Stimulated activated CD4-positive, alpha-beta T cell treated with anti-CD3 and anti-CD28 coated beads, Interleukin-1b, Interleukin-23, amount 100 ng/mL, for 48 hours (primary cell): ENCODE results near the gene SIT1.
A peak's percentile ranks its signal among the peaks of the same experiment; 100 is the strongest.
"Not testable (repeated sequence)": the region's sequence is repeated elsewhere in the genome, so short reads cannot be mapped to it uniquely, and the experiment has no call there.

Experiments used
- DNase-seq: peaks from one replicate; pipeline ENCODE4 v3.0.0-alpha.2; 2020

Gene SIT1

GRCh38 chr9:35635730-35636129 lies 15.0 kb downstream of the SIT1 start:
- DNase-seq: no peak

DNA sequence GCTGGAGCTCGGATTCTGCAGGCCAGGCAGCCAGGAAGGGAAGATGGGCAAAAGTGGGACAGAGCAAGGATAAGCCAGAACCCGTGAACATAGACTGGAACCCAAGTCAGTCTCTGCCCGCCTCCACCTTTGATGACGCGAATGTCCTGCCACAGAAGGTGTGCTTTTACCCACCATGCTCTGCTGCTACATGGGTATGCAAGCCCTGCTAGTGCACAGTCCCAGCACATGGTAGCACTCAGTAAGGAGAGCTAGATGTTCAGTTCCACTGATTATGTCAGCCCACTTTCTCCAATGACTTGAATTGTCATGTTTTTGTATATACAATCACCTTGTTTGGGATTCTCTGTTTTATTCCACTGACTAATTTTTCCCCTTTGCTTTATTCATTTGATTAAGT lies 21.1 kb downstream of the SIT1 start:
- DNase-seq: no peak

DNA sequence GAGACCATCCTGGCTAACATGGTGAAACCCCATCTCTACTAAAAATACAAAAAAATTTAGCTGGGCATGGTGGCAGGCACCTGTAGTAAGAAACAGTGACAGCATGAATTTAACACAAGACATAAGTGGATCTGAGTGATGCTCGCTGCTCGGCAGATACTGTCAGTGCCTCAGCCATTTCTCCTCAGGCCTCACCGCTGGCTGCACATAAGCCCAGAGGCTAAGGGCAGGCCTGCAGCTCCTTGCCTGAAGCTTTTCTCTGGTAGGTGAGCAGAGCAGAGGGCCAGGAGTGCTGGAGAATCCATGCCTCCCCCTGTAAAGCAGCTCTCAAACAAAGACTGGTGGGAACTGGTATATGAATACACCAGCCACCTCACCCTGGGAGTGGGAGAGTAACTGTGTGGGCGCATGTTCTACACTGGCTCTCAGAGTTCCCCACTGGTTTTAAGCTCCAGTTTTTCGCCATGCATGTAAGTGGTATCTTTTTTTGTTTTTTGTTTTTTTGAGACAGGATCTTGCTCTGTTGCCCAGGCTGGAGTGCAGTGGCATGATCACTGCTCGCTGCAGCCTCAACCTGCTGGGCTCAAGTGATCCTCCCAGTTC lies 22.2 kb downstream of the SIT1 start:
- DNase-seq: no peak

DNA sequence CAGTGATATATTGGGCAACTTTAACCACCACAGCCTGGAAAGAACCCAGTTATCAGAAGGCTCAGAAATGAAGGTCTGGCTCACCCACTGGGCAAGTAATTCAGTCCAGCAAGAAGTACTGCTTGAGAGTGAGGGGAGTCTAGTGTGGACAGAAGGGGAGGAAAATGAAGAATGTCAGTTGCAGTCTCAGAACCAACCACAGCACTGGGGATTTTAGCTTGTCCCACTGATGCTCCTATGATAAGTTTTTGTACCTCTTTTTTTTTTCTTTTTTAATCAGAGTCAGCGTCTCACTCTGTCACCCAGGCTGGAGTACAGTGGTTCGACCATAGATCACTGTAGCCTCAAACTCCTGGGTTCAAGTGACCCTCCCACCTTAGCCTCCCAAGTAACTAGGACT lies 23.2 kb downstream of the SIT1 start:
- DNase-seq: no peak

- no peak for DNase-seq
Measured at GRCh38 chr9:35619800-35620158, 31.0 kb downstream of the SIT1 start.

DNA sequence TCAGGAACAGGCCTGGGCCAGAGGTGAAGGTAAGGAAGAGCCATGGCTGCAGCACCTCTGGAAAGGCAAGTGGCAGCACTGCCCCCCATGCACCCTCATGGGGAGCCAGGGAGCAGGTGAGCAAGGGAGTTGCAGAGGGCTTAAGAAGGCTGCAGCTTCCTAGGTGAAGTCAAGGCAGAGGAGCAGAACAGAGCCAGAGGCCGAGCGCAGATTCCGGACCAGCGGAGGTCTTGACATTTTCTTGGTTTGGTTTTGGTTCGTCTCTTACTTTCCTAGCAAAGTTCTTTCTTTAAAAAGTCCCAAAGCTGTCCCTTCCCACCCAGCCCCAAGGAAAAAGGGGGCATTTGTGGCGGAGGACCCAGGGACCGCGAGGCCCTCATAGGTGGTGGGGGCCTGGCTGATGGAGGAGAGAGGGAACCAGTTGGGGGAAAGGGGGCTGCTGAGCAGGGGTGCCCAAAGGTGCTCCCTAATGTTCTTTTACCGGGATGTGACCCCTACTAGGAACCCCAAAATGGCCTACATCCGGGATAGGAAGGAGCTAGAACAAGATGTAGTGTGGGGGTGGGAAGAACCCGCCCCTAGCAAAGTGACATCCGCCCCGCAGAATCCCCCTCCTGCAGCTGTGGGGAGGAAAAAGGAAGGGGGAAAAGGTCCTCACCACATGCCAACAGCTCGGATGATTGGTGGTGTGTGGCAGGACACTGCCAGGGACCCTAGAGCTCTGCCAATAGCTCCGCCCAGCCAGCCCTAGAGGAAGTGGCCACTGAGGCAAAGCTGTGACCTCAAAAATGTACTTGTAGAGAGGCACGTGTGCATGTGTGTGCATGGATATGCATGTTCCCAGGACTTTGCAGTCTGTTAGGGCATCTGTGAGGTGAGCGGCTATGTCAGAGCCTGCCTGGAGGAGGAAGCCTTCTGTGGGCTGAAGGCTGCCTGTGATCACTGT lies 31.6 kb downstream of the SIT1 start:
- DNase-seq: peak; percentile 52

- no peak for DNase-seq
Measured at GRCh38 chr9:35618325-35618727, 32.4 kb downstream of the SIT1 start, which contains the start of gene CD72. CD72 (minus strand) TSS chr9:35618413; CDS start chr9:35618303, 110 bp downstream.

GRCh38 chr9:35617548-35617947 lies 33.2 kb downstream of the SIT1 start:
- no peak for DNase-seq

DNA sequence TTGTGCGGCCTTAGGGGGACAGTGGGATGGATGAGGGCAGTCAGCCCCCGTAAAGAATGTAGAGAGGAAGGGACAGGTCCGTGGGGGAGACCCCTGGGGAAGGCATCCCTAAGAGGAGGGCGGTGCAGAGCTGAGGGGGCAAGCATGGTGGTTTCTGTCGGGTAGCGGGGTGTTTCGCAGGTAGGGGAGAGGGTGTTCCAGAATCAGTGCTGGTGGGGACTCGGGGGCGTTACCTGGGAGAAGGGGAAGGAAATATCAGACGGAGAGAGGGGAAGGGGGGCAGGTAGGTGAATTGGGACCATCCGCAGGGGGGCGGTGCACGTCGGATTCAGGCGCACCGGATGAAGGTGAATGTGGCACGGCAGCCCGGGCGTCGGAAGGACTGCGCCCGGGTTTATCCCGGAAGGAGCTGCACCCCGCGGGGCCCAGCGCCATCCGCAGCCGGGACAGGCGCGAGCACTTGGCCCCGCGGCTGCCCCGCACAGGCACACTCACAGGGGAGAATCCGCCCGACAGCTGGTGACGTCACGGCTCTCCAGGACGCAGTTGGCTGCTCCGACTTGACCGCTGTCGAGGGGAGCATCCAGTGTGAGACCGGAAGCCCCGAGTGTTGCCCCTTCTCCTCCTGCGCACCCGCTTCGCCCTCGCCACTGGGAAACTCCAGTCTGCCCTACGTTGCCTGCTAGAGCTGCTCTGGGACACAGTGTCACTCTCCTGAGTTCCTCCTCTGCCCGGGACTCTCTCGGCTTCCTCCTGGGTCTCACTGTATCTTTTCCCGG lies 33.9 kb downstream of the SIT1 start:
- peak; percentile 61 for DNase-seq

GRCh38 chr9:35615981-35616680 lies 34.6 kb downstream of the SIT1 start:
- DNase-seq: no peak

- no peak for DNase-seq
Measured at GRCh38 chr9:35612843-35613242, 37.9 kb downstream of the SIT1 start.

DNA sequence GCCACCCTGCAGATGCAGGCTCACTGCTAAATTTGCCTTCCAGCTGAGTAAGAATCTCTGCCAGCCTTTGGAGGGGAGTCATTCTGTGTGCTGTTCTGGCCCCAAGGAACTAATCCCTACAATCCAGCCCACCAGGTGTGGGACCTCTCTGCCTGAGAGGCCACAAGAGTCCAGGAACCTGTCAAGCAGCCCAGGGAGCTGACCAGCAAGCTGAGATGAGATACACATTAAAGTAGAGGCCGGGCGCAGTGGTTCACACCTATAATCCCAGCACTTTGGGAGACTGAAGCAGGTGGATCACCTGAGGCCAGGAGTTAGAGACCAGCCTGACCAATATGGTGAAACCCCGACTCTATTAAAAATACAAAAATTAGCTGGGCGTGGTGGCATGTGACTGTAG lies 38.7 kb downstream of the SIT1 start:
- DNase-seq: not testable (repeated sequence)

DNA sequence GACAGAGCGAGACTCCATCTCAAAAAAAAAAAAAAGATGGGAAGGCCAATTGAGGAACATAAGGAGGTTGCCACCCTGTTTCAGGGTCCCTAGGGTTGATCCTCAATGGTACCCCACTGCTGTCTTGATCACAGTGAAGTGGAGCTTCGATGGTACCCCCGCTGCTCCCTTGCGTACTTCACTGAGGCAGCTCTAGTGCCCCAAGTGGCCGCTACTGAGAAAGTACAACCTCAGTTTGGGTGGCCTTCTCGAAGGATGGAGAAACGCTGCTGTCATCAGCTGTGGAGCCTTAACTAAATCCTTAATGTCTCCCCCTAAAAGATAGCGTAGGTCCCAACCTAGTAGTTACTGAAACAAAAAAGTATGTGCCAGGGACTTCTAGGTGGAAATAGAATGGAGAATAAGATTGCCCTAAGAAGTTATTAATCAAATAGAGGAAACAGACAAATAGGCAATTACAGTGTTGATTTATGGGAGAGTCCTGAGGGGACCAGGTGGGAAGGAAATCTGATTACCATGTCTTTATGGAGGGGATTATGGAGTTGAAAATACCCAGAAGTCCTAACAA lies 39.4 kb downstream of the SIT1 start:
- DNase-seq: peak; percentile 54

DNA sequence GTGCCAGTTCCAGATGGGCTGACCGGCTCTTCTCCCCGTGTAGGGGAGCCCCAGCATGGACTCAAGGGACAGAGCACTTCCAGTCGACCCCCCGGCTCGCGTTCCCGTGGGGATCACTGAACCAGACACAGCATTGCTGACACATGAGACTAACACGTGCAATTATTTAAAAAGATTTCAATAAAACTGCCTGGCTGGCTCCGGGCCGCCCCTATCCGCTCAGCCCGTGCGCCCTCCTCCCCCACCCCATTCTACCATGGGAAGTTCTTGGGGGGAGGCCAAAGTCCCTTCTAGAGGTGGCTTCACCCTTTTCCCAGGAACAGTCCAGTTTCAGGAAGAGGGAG lies 40.9 kb downstream of the SIT1 start:
- no peak for DNase-seq

DNA sequence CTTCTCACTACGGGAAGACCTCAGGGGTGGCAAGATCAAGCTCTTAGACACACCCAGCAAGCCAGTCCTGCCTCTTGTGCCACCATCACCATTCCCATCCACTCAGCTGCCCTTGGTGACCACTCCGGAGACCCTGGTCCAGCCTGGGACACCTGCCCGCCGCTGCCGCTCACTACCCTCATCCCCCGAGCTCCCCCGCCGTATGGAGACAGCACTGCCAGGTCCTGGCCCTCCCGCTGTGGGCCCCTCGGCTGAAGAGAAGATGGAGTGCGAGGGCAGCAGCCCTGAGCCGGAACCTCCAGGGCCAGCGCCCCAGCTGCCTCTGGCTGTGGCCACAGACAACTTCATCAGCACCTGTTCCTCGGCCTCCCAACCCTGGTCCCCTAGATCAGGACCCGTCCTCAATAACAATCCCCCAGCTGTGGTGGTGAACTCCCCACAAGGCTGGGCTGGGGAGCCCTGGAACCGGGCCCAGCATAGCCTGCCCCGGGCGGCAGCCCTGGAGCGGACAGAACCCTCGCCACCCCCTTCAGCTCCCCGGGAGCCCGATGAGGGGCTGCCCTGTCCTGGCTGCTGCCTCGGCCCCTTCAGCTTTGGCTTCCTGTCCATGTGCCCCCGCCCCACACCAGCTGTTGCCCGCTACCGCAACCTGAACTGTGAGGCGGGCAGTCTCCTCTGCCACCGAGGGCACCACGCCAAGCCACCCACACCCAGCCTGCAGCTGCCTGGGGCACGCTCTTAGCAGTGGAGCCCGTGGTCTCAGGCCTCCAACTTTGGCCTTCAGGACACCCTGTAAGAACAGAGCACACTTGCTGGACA lies 41.5 kb downstream of the SIT1 start:
- DNase-seq: no peak

DNA sequence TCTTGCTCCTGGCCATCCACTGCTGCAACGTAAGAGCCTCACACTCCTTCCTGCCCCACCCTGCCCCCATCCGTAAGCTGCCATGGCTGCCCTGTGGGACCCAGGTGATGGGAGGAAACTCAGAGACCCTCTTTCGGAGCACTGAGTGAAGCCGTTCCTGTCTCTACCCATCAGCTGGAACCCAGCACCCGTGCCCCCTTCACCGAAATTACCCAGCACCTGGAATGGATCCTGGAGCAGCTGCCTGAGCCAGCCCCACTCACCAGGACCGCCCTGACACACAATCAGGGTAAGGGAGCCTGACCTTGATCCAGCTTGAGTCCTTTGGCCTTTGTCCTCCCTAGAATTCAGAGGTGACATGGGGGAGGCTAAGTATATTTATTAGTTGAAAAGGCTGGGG lies 42.5 kb downstream of the SIT1 start:
- DNase-seq: no peak

- DNase-seq: no peak
Measured at GRCh38 chr9:35606726-35607125, 44.0 kb downstream of the SIT1 start.

DNA sequence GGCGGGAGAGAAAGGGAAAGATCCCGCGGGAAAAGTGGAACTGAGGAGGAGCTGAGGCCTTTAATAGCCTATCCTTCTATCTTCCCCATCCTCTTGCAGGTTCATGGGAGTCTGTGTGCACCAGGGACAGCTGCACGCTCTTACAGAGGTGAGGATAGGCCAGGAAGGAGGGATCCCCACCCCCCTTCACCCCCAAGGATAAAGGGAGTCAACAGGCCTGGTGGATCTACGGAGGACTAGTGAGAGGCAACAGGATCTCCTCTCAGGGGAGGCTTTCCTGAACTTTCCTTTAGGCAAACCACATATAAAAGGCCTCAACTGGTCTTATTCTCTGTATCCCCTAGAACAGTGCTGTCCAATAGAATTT lies 44.6 kb downstream of the SIT1 start:
- DNase-seq: no peak

DNA sequence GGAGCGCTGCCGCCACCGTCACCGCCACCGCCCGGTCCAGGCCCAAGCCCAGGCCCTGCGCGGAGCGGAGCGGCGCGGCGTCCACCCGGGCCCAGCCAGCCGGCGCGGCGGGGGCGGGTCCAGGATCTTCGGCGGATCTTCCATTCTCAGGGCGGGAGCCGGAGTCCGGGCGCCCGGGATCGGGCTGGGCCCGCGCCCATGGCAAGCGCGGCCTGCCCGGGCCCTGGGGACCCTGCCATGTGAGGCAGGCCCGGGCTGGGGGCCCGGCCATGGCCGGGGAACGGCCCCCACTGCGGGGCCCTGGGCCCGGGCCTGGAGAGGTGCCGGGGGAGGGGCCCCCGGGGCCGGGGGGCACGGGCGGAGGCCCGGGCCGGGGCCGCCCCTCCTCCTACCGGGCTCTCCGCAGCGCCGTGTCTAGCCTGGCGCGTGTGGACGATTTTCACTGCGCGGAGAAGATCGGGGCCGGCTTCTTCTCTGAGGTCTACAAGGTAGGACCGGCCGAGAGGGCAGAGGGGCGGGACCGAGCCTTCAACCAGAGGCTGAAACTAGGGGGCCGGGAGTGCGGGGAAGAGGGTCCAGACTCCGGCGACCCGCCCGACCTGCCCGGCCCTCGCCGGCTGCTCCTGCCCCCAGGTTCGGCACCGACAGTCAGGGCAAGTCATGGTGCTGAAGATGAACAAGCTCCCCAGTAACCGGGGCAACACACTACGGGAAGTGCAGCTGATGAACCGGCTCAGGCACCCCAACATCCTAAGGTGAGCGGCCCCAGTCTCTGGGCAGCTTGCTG lies 45.2 kb downstream of the SIT1 start:
- peak; percentile 30 for DNase-seq

- peak; percentile 81 for DNase-seq
Measured at GRCh38 chr9:35604578-35605350, 46.0 kb downstream of the SIT1 start, which contains the start of gene TESK1. TESK1 (plus strand) TSS chr9:35605262; CDS start chr9:35605620, 358 bp downstream.
